ENCODE measurements around the gene PRUNE2. TPM values are rescaled to one million over a fixed set of nuclear protein-coding genes. Genes with fewer than 3 reads are reported as not detected.
"Not testable (repeated sequence)": the region's sequence is repeated elsewhere in the genome, so short reads cannot be mapped to it uniquely, and the experiment has no call there.

Gene PRUNE2
- total and polyA plus RNA-seq, 8 donors, result 1.4 to 19.1 (median 4.6) TPM

DNA sequence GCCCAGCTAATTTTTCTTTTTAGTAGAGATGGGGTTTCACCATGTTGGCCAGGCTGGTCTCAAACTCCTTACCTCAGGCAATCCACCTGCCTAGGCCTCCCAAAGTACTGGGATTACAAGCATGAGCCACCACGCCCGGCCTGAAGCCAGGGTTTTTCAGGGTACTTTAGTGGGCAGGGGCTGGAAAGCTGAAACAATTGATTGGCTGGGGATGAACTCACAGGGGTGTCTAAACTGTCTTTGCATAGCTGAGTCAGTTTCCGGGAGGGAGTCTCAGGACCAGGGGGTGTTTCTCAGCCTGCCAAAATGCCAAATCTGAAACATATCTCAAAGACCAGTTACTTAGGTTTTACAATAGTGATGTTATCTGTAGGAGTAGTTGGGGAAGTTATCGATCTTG is 46.1 kb downstream of the PRUNE2 start:
- Histone ChIP-seq H3K27me3 (no peaks in the 10 kb centered on the region), H3K9me3 (no peaks in the 10 kb centered on the region), H3K36me3 (no peaks in the 10 kb centered on the region), H3K4me1 (no peaks in the 10 kb centered on the region), H3K27ac (no peak overlapping the region), H3K4me3 (no peak overlapping the region)
- intact Hi-C loops (cut with DNase I), result no loop called here
- TF ChIP-seq, protein P1, sequence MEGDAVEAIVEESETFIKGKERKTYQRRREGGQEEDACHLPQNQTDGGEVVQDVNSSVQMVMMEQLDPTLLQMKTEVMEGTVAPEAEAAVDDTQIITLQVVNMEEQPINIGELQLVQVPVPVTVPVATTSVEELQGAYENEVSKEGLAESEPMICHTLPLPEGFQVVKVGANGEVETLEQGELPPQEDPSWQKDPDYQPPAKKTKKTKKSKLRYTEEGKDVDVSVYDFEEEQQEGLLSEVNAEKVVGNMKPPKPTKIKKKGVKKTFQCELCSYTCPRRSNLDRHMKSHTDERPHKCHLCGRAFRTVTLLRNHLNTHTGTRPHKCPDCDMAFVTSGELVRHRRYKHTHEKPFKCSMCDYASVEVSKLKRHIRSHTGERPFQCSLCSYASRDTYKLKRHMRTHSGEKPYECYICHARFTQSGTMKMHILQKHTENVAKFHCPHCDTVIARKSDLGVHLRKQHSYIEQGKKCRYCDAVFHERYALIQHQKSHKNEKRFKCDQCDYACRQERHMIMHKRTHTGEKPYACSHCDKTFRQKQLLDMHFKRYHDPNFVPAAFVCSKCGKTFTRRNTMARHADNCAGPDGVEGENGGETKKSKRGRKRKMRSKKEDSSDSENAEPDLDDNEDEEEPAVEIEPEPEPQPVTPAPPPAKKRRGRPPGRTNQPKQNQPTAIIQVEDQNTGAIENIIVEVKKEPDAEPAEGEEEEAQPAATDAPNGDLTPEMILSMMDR (IDR thresholded peaks at IDR 0.05), result no peak
- WGBS, 2 donors, result 84 to 85% methylated on average over 4 of the region's 4 CpGs
- ATAC-seq (no peak), FAIRE-seq (no peak), DNase-seq (no peak)

DNA sequence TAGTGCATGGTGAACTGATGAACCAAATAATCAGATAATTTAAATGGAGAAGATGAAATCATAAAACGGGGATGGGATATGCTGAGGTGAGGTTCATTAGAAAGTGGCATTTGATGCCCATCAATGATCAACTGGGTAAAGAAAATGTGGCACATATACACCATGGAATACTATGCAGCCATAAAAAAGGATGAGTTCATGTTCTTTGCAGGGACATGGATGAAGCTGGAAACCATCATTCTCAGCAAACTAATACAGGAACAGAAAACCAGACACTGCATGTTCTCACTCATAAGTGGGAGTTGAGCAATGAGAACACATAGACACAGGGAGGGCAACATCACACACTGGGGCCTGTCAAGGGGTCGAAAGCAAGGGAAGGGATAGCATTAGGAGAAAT is 47.7 kb downstream of the PRUNE2 start:
- H3K27ac ChIP-seq; DNase-seq; ATAC-seq; FAIRE-seq; H3K36me3 ChIP-seq; intact Hi-C loops (cut with DNase I); H3K9me3 ChIP-seq; H3K27me3 ChIP-seq; H3K4me1 ChIP-seq; H3K4me3 ChIP-seq: not testable (repeated sequence)
- WGBS, 2 donors, result 73 to 77% methylated on average over 2 of the region's 2 CpGs

DNA sequence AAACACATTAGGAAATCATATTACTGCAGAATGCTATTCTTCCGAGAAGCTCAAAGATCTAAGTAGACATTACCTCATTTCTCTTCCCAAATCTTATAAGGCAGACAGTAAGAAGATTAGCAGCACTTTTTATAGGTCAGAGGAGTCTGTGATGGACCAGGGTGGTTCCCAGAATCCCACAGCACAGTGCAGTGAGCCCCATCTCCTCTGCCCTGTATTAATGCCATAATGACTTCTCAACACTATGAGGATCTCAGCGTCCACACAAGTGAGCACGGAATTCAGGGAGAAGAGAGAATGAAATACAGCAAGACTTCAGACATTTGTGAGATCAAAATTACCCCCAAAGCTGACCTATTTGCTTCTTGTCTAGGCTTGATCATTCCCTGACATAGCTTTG is 49.9 kb downstream of the PRUNE2 start:
- TF ChIP-seq, protein P1 (IDR thresholded peaks at IDR 0.05), result no peak
- no peak for DNase-seq
- intact Hi-C loops (cut with DNase I), result no loop called here
- H3K4me1 ChIP-seq, result no peaks in the 10 kb centered on the region
- no peak for ATAC-seq
- no peaks in the 10 kb centered on the region for H3K27me3 ChIP-seq
- H3K9me3 ChIP-seq, result no peaks in the 10 kb centered on the region
- FAIRE-seq, result no peak
- H3K36me3 ChIP-seq, result no peaks in the 10 kb centered on the region
- 72 to 87% methylated on average over 3 of the region's 3 CpGs for WGBS, 2 donors
- no peak overlapping the region for H3K4me3 ChIP-seq
- no peak overlapping the region for H3K27ac ChIP-seq

DNA sequence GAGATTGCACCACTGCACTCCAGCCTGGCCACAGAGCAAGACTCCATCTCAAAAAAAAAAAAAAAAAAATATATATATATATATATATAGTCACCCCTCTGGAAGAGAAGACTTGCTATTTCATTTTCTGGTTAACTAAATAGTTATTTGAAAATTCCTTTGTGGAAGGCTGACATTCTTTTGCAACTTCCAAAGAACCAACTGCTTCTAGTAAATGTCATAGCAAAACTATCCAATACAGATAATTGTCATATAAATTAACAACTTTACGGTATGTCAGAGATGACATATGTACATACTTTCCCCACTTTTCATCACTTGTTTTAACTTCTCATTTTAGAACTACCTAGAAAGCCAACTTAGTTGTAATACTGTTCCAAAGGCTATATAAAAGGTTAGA is 50.9 kb downstream of the PRUNE2 start:
- Histone ChIP-seq H3K4me1 (no peaks in the 10 kb centered on the region), H3K27me3 (no peaks in the 10 kb centered on the region), H3K27ac (no peak overlapping the region), H3K9me3 (no peaks in the 10 kb centered on the region), H3K36me3 (no peaks in the 10 kb centered on the region), H3K4me3 (no peak overlapping the region)
- ATAC-seq (no peak), FAIRE-seq (no peak), DNase-seq (no peak)
- 75 to 82% methylated on average over 1 of the region's 1 CpG for WGBS, 2 donors
- intact Hi-C loops (cut with DNase I), result no loop called here
- TF ChIP-seq, protein P1 (IDR thresholded peaks at IDR 0.05), result no peak

DNA sequence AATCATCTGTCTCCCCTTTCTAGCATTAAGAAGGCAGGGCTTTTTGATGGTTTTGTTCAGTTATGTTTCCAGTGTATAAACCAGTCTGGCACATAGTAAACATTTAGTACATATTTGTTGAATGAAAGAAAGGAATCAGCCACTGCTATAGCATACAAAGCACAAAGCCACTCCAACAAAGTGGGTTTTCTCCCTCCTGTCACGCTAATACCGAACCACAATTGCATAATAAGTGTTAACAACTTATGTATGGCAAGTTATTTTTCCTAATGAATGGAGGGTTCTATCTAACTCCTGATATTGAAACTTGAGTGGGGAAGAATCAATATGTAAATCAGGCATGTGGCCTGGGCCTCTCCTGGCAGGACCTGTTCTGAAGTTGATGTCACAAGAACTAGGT is 53.9 kb downstream of the PRUNE2 start:
- ATAC-seq, result no peak
- H3K4me1 ChIP-seq, result no peaks in the 10 kb centered on the region
- no peak for FAIRE-seq
- no peaks in the 10 kb centered on the region for H3K36me3 ChIP-seq
- TF ChIP-seq, protein P1 (IDR thresholded peaks at IDR 0.05), result no peak
- no peak overlapping the region for H3K4me3 ChIP-seq
- H3K27ac ChIP-seq, result no peak overlapping the region
- no peaks in the 10 kb centered on the region for H3K27me3 ChIP-seq
- intact Hi-C loops (cut with DNase I), result no loop called here
- no peaks in the 10 kb centered on the region for H3K9me3 ChIP-seq
- no peak for DNase-seq
- 52 to 53% methylated on average over 2 of the region's 2 CpGs for WGBS, 2 donors

DNA sequence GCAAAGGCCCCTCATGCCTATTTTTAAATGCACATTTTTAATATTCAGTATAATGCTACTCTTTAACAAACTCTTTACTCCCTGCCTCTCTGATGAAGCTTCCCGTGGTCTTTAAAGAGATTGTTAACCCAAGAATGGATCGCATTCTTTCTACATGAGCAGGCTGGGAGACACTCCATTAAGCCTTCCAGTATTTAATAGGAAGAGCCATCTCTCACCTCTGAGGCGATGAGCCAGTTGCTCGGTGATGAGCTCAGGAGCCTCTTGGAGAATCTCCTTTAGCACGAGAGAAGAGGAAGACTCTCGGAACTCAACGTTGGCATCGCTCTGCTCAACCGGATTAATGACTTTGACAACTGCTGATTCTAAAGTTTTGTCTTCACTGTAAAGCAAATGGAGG is 59.6 kb downstream of the PRUNE2 start:
- ATAC-seq (no peak), FAIRE-seq (no peak), DNase-seq (no peak)
- H3K36me3 ChIP-seq, result no peaks in the 10 kb centered on the region
- WGBS, 2 donors, result 81 to 93% methylated on average over 9 of the region's 9 CpGs
- intact Hi-C loops (cut with DNase I), result no loop called here
- TF ChIP-seq, protein P1 (IDR thresholded peaks at IDR 0.05), result no peak
- no peak overlapping the region for H3K27ac ChIP-seq
- H3K4me1 ChIP-seq, result no peaks in the 10 kb centered on the region
- no peaks in the 10 kb centered on the region for H3K9me3 ChIP-seq
- H3K27me3 ChIP-seq, result no peaks in the 10 kb centered on the region
- H3K4me3 ChIP-seq, result no peak overlapping the region
